ENCODE results near the gene MPV17L2. TPM values are rescaled to one million over a fixed set of nuclear protein-coding genes. Genes with fewer than 3 reads are reported as not detected.

Gene MPV17L2
- total and polyA plus RNA-seq, 2 donors (not counting 1 experiment from before 2014, with no cell fraction given): 8.6 to 23.0 TPM

GRCh38 chr19:18234194-18234593 lies 41.2 kb downstream of the MPV17L2 start:
- Histone ChIP-seq H3K9ac (ENCODE audit: low read length) (no peak overlapping the region), H3K27ac (ENCODE audit: low read length in 2 of 2) (no peak overlapping the region), H2AFZ (ENCODE audit: insufficient read depth, low read depth, low read length, poor library complexity, severe bottlenecking) (no peak overlapping the region), H3K4me3 (ENCODE audit: control extremely low read depth in 1 of 5, extremely low read depth in 1 of 5, insufficient read depth in 1 of 5, low read depth in 2 of 5, low read length in 4 of 5) (no peak overlapping the region), H3K4me1 (ENCODE audit: control insufficient read depth in 2 of 2, insufficient read depth in 2 of 2, low read length in 2 of 2) (peaks cover 21 to 22% of the 10 kb centered on the region in 2 donors), H3K9me3 (ENCODE audit: control extremely low read depth in 1 of 3, control insufficient read depth in 2 of 3, insufficient read depth in 1 of 3, low read length in 2 of 3) (peaks cover 0 to 25% (median 6%) of the 10 kb centered on the region in 3 donors), H3K79me2 (ENCODE audit: control insufficient read depth, insufficient read depth, low read length) (no peaks in the 10 kb centered on the region), H4K20me1 (ENCODE audit: control insufficient read depth, insufficient read depth, low read length, poor library complexity, severe bottlenecking) (no peaks in the 10 kb centered on the region), H3K4me2 (replicated peaks; ENCODE audit: low read depth, low read length, poor library complexity, severe bottlenecking) (no peak overlapping the region), H3K36me3 (replicated peaks in 1 of 2; ENCODE audit: control extremely low read depth in 1 of 2, control insufficient read depth in 1 of 2, extremely low read depth in 1 of 2, insufficient read depth in 2 of 2, low read length in 1 of 2) (no peaks in the 10 kb centered on the region), H3K27me3 (replicated peaks in 1 of 4; ENCODE audit: control extremely low read depth in 1 of 4, control insufficient read depth in 3 of 4, insufficient read depth in 4 of 4, low read length in 3 of 4) (peaks cover 0 to 70% (median 30%) of the 10 kb centered on the region in 4 experiments)
- H3K4me1 Mint-ChIP-seq: peaks cover 20% of the 10 kb centered on the region
- no peak for ATAC-seq (ENCODE audit: low read depth)
- H3K27me3 Mint-ChIP-seq: peaks cover 68% of the 10 kb centered on the region
- no peak overlapping the region for H3K4me3 Mint-ChIP-seq
- ChIA-PET CTCF (interaction anchor here (3.0 kb wide), 1 partner anchor 19 kb away, joined by 10 read pairs; no protein-coding TSS in a partner anchor), POLR2A (no interaction called here)
- H3K9me3 Mint-ChIP-seq (ENCODE audit: insufficient read depth): no peaks in the 10 kb centered on the region
- intact Hi-C loops (cut with micrococcal nuclease): no loop called here
- no peak overlapping the region for H3K27ac Mint-ChIP-seq
- no peak for DNase-seq
- WGBS (ENCODE audit: insufficient coverage): 67% methylated on average over 2 of the region's 6 CpGs
- TF ChIP-seq, protein P1, sequence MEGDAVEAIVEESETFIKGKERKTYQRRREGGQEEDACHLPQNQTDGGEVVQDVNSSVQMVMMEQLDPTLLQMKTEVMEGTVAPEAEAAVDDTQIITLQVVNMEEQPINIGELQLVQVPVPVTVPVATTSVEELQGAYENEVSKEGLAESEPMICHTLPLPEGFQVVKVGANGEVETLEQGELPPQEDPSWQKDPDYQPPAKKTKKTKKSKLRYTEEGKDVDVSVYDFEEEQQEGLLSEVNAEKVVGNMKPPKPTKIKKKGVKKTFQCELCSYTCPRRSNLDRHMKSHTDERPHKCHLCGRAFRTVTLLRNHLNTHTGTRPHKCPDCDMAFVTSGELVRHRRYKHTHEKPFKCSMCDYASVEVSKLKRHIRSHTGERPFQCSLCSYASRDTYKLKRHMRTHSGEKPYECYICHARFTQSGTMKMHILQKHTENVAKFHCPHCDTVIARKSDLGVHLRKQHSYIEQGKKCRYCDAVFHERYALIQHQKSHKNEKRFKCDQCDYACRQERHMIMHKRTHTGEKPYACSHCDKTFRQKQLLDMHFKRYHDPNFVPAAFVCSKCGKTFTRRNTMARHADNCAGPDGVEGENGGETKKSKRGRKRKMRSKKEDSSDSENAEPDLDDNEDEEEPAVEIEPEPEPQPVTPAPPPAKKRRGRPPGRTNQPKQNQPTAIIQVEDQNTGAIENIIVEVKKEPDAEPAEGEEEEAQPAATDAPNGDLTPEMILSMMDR (IDR thresholded peaks at IDR 0.05): no peak
- TF ChIP-seq EZH2 (IDR thresholded peaks at IDR 0.05; ENCODE audit: borderline replicate concordance, insufficient read depth, low read depth, low read length, poor library complexity, severe bottlenecking): no peak

- no peaks in the 10 kb centered on the region for H3K4me1 Mint-ChIP-seq
- Histone ChIP-seq H3K4me3 (ENCODE audit: control extremely low read depth in 1 of 5, extremely low read depth in 1 of 5, insufficient read depth in 1 of 5, low read depth in 2 of 5, low read length in 4 of 5) (no peak overlapping the region), H3K27ac (ENCODE audit: low read length in 2 of 2) (no peak overlapping the region), H3K36me3 (replicated peaks in 1 of 2; ENCODE audit: control extremely low read depth in 1 of 2, control insufficient read depth in 1 of 2, extremely low read depth in 1 of 2, insufficient read depth in 2 of 2, low read length in 1 of 2) (no peaks in the 10 kb centered on the region), H4K20me1 (ENCODE audit: control insufficient read depth, insufficient read depth, low read length, poor library complexity, severe bottlenecking) (no peaks in the 10 kb centered on the region), H3K79me2 (ENCODE audit: control insufficient read depth, insufficient read depth, low read length) (no peaks in the 10 kb centered on the region), H3K4me1 (ENCODE audit: control insufficient read depth in 2 of 2, insufficient read depth in 2 of 2, low read length in 2 of 2) (no peaks in the 10 kb centered on the region), H3K9me3 (ENCODE audit: control extremely low read depth in 1 of 3, control insufficient read depth in 2 of 3, insufficient read depth in 1 of 3, low read length in 2 of 3) (peaks cover 0 to 3% (median 0%) of the 10 kb centered on the region in 3 donors), H3K4me2 (replicated peaks; ENCODE audit: low read depth, low read length, poor library complexity, severe bottlenecking) (no peak overlapping the region), H2AFZ (ENCODE audit: insufficient read depth, low read depth, low read length, poor library complexity, severe bottlenecking) (no peak overlapping the region), H3K9ac (ENCODE audit: low read length) (no peak overlapping the region), H3K27me3 (replicated peaks in 1 of 4; ENCODE audit: control extremely low read depth in 1 of 4, control insufficient read depth in 3 of 4, insufficient read depth in 4 of 4, low read length in 3 of 4) (peaks cover 0 to 31% (median 8%) of the 10 kb centered on the region in 4 experiments)
- no peak overlapping the region for H3K27ac Mint-ChIP-seq
- CTCF ChIA-PET: interaction anchor here (0.7 to 5.5 kb wide), 3 partner anchors 13 to 59 kb away, joined by 3 to 37 read pairs (median 3); a partner anchor contains a TSS
- intact Hi-C loops (cut with micrococcal nuclease): no loop called here
- DNase-seq (no peak), ATAC-seq (ENCODE audit: low read depth) (no peak)
- peaks cover 33% of the 10 kb centered on the region for H3K27me3 Mint-ChIP-seq
- no peak for TF ChIP-seq EZH2 (IDR thresholded peaks at IDR 0.05; ENCODE audit: borderline replicate concordance, insufficient read depth, low read depth, low read length, poor library complexity, severe bottlenecking)
- 48% methylated on average over 10 of the region's 12 CpGs for WGBS (ENCODE audit: insufficient coverage)
- no peaks in the 10 kb centered on the region for H3K9me3 Mint-ChIP-seq (ENCODE audit: insufficient read depth)
- no peak overlapping the region for H3K4me3 Mint-ChIP-seq
- POLR2A ChIA-PET: interaction anchor here (0.7 to 1.0 kb wide), 2 partner anchors 11 to 27 kb away, joined by 3 read pairs; no protein-coding TSS in a partner anchor
These were observed 46.3 kb downstream of the MPV17L2 start for GRCh38 chr19:18239303-18239702.
